OCI-LY1 (cell line): ENCODE data around the gene PDE3A.

Source experiments
- H2AFZ ChIP-seq: fragments of 200-600 bp; sonication (generic), shearing (Covaris generic); 2 replicates; pipeline ENCODE4 v1.6.0; 2014; ENCODE audit warnings: antibody characterized with exemption, mild to moderate bottlenecking, low read length
- H3F3A ChIP-seq: fragments of 200-600 bp; sonication (generic), shearing (Covaris generic); 2 replicates; pipeline ENCODE4 v1.6.0; 2014; ENCODE audit warnings: mild to moderate bottlenecking, antibody characterized with exemption, low read length, moderate library complexity; ENCODE audit not compliant: insufficient read depth
- H3K27ac ChIP-seq: fragments of 200-600 bp; sonication (generic); 2 replicates; pipeline ENCODE4 v1.5.1; 2014; ENCODE audit warnings: low read length, mixed run types, mild to moderate bottlenecking, low read depth; ENCODE audit not compliant: poor library complexity, severe bottlenecking
- H3K27me3 ChIP-seq: fragments of 200-600 bp; sonication (generic); 2 replicates; pipeline ENCODE4 v1.6.0; 2014; ENCODE audit warnings: antibody characterized with exemption, mild to moderate bottlenecking, low read length, moderate library complexity; ENCODE audit not compliant: insufficient read depth
- H3K36me3 ChIP-seq: fragments of 200-600 bp; sonication (generic); 2 replicates; pipeline ENCODE4 v1.6.1; 2014; ENCODE audit warnings: mild to moderate bottlenecking, antibody characterized with exemption, low read length, moderate library complexity, mixed read lengths; ENCODE audit not compliant: insufficient read depth
- H3K4me1 ChIP-seq: fragments of 200-600 bp; sonication (generic); 2 replicates; pipeline ENCODE4 v1.5.1; 2014; ENCODE audit warnings: mild to moderate bottlenecking, low read length, moderate library complexity; ENCODE audit not compliant: insufficient read depth, severe bottlenecking
- H3K4me2 ChIP-seq: fragments of 200-600 bp; sonication (generic), shearing (Covaris generic); 2 replicates; pipeline ENCODE4 v1.6.1; 2014; ENCODE audit warnings: low read length
- H3K4me3 ChIP-seq: fragments of 200-600 bp; sonication (generic); 2 replicates; pipeline ENCODE4 v1.5.1; 2014; ENCODE audit warnings: low read length, low read depth, mild to moderate bottlenecking, mixed read lengths; ENCODE audit not compliant: poor library complexity, severe bottlenecking
- H3K79me2 ChIP-seq: fragments of 200-600 bp; shearing (Covaris generic); 2 replicates; pipeline ENCODE4 v1.6.1; 2016; ENCODE audit warnings: mixed run types, low read length, mixed read lengths; ENCODE audit not compliant: insufficient read depth
- H3K9ac ChIP-seq: fragments of 200-600 bp; sonication (generic), shearing (Covaris generic); 2 replicates; pipeline ENCODE4 v1.6.1; 2014; ENCODE audit warnings: mild to moderate bottlenecking, low read length, mixed read lengths
- H3K9me2 ChIP-seq: fragments of 200-600 bp; sonication (generic), shearing (Covaris generic); 2 replicates; pipeline ENCODE4 v1.6.1; 2014; ENCODE audit warnings: low read depth, mild to moderate bottlenecking, low read length, mixed read lengths
- H3K9me3 ChIP-seq: fragments of 200-600 bp; shearing (Covaris generic); 2 replicates; pipeline ENCODE4 v1.6.1; 2014; ENCODE audit warnings: low read length, mixed read lengths
- H4K20me1 ChIP-seq: fragments of 200-600 bp; sonication (generic), shearing (Covaris generic); 2 replicates; pipeline ENCODE4 v1.6.0; 2016; ENCODE audit warnings: mild to moderate bottlenecking, low read length; ENCODE audit not compliant: insufficient read depth
- EZH2 ChIP-seq: fragments of 200-600 bp; sonication (generic), shearing (Covaris generic); IDR thresholded peaks from 2 replicates; pipeline ENCODE4 v1.8.0; 2017; ENCODE audit warnings: borderline replicate concordance, mixed run types, mild to moderate bottlenecking, antibody characterized with exemption, low read length, moderate library complexity, mixed read lengths
- TF ChIP-seq, protein P1 (sequence below): fragments of 200-600 bp; sonication (generic), shearing (Covaris generic); IDR thresholded peaks from 2 replicates; pipeline ENCODE4 v1.5.1; 2017; ENCODE audit warnings: mild to moderate bottlenecking, antibody characterized with exemption, low read length, moderate library complexity, mixed read lengths

The PDE3A gene

GRCh38 chr12:20576528-20576927 lies 208.2 kb downstream of the PDE3A start:
- H3K4me1 ChIP-seq: no peaks in the 10 kb centered on the region
- no peaks in the 10 kb centered on the region for H4K20me1 ChIP-seq
- H3K9me3 ChIP-seq: no peaks in the 10 kb centered on the region
- H3K27ac ChIP-seq: no peak overlapping the region
- no peaks in the 10 kb centered on the region for H3F3A ChIP-seq
- no peaks in the 10 kb centered on the region for H3K27me3 ChIP-seq
- no peak overlapping the region for H3K4me2 ChIP-seq
- no peaks in the 10 kb centered on the region for H3K79me2 ChIP-seq
- no peaks in the 10 kb centered on the region for H3K36me3 ChIP-seq
- H3K4me3 ChIP-seq: no peak overlapping the region
- H2AFZ ChIP-seq: no peak overlapping the region
- H3K9ac ChIP-seq: no peak overlapping the region
- TF ChIP-seq, protein P1, sequence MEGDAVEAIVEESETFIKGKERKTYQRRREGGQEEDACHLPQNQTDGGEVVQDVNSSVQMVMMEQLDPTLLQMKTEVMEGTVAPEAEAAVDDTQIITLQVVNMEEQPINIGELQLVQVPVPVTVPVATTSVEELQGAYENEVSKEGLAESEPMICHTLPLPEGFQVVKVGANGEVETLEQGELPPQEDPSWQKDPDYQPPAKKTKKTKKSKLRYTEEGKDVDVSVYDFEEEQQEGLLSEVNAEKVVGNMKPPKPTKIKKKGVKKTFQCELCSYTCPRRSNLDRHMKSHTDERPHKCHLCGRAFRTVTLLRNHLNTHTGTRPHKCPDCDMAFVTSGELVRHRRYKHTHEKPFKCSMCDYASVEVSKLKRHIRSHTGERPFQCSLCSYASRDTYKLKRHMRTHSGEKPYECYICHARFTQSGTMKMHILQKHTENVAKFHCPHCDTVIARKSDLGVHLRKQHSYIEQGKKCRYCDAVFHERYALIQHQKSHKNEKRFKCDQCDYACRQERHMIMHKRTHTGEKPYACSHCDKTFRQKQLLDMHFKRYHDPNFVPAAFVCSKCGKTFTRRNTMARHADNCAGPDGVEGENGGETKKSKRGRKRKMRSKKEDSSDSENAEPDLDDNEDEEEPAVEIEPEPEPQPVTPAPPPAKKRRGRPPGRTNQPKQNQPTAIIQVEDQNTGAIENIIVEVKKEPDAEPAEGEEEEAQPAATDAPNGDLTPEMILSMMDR: no peak
- no peak for TF ChIP-seq EZH2
- H3K9me2 ChIP-seq: no peaks in the 10 kb centered on the region

DNA sequence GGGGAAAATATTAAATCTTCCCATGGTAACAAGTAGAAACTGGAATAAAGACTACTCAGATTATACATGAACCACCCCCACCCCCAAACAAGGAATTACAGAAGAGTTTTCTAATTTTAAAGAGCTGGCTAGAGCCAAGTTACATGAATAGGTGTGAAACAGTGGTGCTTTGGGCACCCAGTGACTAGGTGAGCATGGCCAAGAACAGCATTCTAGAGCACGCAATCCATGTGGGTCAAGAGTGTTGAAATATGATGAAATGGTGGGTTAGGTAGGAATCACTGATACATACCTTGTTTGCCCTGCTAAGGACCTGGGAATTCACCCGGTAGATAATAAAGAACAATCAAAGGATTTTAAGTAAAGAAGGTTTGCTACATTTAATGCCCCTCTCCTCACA lies 208.7 kb downstream of the PDE3A start:
- no peaks in the 10 kb centered on the region for H4K20me1 ChIP-seq
- no peak overlapping the region for H3K27ac ChIP-seq
- no peaks in the 10 kb centered on the region for H3K9me2 ChIP-seq
- no peak overlapping the region for H3K4me2 ChIP-seq
- no peaks in the 10 kb centered on the region for H3K4me1 ChIP-seq
- no peaks in the 10 kb centered on the region for H3K36me3 ChIP-seq
- no peaks in the 10 kb centered on the region for H3F3A ChIP-seq
- no peak overlapping the region for H3K9ac ChIP-seq
- H3K4me3 ChIP-seq: no peak overlapping the region
- no peak for TF ChIP-seq EZH2
- TF ChIP-seq, protein P1: no peak
- H3K9me3 ChIP-seq: no peaks in the 10 kb centered on the region
- H3K27me3 ChIP-seq: no peaks in the 10 kb centered on the region
- H2AFZ ChIP-seq: no peak overlapping the region
- H3K79me2 ChIP-seq: no peaks in the 10 kb centered on the region

DNA sequence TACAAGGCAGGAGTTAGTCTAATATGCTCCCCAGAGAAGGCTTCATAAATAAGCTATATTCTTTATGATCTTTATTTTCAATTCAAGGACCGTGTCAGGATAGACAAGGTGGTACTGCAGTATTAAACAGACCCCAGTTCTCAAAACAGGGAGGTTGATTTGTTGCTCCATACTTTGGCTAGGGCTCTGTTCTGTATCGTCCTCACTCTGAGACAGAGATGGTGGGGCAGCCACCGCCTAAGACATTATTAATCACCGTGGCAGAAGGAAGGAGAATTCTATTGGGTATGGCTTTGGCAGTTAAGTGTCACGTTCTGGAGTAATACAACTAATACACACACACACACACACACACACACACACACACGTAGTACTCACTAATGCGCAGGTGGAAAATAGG lies 209.8 kb downstream of the PDE3A start:
- no peak overlapping the region for H3K4me2 ChIP-seq

More for the DNA sequence above, 209.8 kb downstream of the PDE3A start:
- H3K27ac ChIP-seq: no peak overlapping the region
- no peak overlapping the region for H2AFZ ChIP-seq
- TF ChIP-seq EZH2: no peak
- TF ChIP-seq, protein P1: no peak
- no peaks in the 10 kb centered on the region for H3K27me3 ChIP-seq
- no peaks in the 10 kb centered on the region for H3K4me1 ChIP-seq
- no peaks in the 10 kb centered on the region for H3K9me2 ChIP-seq
- no peaks in the 10 kb centered on the region for H3K9me3 ChIP-seq
- no peaks in the 10 kb centered on the region for H3K79me2 ChIP-seq
- H3K36me3 ChIP-seq: no peaks in the 10 kb centered on the region
- no peaks in the 10 kb centered on the region for H4K20me1 ChIP-seq
- H3F3A ChIP-seq: no peaks in the 10 kb centered on the region
- H3K9ac ChIP-seq: no peak overlapping the region
- no peak overlapping the region for H3K4me3 ChIP-seq
